Cardiac fibroblast (primary cell): ENCODE measurements around the gene CCDC91.

Source experiments
- DNase-seq, 2 donors: peaks; one replicate each; pipeline versions ENCODE4 v3.0.0 to v3.0.0-alpha.2; 2010; ENCODE audit warnings: low read depth in 2 of 2
- H3K4me3 ChIP-seq, 2 donors: replicated peaks in 1 of 2; 1 replicate in 1 of 2; 2 replicates in 1 of 2; pipeline ENCODE4 v1.5.1; 2011; ENCODE audit warnings: low read depth in 2 of 2, low read length in 2 of 2, mild to moderate bottlenecking in 2 of 2, moderate library complexity in 1 of 2
- TF ChIP-seq, protein P1 (sequence below): IDR thresholded peaks from one replicate; pipeline ENCODE4 v1.5.1; 2011; ENCODE audit warnings: low read depth, mild to moderate bottlenecking, low read length, inconsistent platforms

The CCDC91 gene

DNA sequence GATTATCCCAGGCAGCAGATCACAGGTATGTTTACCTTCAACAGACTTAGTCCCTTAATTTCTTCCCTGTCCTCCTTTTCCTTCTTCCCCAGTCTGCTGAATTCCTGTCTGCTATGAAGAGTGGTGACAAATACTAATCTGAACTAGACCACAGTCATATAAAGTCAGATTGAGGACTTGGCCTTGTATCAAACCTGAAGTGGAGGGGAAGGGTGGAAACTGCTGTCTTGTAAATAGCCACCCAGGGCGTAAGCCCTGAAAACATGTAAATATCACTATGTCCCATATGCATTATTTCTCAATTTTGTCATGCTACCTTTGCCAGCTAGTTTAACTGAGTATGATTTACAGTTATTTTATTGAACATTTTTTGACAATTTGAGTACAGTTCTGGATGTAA lies 368.0 kb downstream of the CCDC91 start:
- TF ChIP-seq, protein P1, sequence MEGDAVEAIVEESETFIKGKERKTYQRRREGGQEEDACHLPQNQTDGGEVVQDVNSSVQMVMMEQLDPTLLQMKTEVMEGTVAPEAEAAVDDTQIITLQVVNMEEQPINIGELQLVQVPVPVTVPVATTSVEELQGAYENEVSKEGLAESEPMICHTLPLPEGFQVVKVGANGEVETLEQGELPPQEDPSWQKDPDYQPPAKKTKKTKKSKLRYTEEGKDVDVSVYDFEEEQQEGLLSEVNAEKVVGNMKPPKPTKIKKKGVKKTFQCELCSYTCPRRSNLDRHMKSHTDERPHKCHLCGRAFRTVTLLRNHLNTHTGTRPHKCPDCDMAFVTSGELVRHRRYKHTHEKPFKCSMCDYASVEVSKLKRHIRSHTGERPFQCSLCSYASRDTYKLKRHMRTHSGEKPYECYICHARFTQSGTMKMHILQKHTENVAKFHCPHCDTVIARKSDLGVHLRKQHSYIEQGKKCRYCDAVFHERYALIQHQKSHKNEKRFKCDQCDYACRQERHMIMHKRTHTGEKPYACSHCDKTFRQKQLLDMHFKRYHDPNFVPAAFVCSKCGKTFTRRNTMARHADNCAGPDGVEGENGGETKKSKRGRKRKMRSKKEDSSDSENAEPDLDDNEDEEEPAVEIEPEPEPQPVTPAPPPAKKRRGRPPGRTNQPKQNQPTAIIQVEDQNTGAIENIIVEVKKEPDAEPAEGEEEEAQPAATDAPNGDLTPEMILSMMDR: no peak
- no peak overlapping the region for H3K4me3 ChIP-seq
- no peak for DNase-seq

DNA sequence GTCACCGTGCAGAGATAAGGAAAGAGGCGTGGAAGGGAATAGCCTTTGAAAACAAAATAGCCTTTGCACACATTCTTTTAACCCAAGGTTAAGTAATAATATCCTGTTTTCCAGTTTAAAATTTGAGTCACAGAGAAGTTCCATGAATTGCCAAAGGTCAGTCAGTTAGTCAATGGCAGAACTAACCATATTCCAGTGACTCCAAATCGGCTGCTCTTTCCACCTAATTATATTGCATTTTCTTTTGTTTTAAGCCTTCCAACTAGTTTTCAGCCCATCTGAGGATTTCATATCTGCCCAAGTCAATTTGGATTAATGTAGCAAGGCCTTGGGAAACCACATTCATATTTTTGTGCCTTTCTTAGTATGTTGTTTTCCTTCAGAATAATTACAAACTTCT lies 373.0 kb downstream of the CCDC91 start:
- no peak overlapping the region for H3K4me3 ChIP-seq
- TF ChIP-seq, protein P1: no peak
- peak in 1 of 2 donors; percentile 43 for DNase-seq

DNA sequence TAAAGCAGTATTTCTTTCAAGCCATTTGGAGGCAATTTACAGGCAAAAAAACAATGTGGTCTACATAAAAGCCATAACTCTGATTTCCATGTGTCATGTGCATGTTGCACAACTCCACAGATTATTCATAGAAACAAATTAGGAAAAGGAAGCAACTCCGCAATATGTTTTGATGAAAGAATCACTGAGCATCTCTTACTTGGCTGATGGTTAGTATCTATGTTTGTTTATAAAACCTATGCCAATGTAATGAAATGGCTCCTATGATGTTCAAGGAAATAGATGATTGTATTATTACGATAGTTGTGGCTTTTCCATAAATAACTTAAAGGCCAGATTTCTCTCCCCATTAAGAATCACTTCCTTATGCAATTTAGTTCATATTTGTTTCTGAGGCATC lies 373.7 kb downstream of the CCDC91 start:
- H3K4me3 ChIP-seq: no peak overlapping the region
- TF ChIP-seq, protein P1: no peak
- peak; percentile 66 to 87 for DNase-seq

DNA sequence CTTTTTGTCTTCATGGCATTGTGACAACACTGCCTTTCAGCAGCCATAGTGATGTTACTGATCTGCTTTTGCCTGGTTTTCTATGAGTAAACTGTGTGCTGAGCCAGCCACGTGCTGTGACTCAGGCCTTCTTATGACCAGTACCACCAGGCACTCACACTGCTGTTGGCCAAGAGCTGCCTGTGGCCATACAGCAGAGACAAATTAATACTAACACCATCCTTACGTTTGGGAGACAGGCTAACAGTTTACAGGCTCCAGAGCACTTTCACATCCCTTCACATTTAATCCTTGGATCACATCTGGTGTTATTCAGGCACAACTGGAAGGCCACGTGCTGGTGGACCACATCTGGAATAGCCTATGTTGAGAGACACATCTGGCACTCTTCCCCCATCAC lies 377.9 kb downstream of the CCDC91 start:
- peak; percentile 79 to 93 for DNase-seq
- H3K4me3 ChIP-seq: no peak overlapping the region
- TF ChIP-seq, protein P1: no peak

DNA sequence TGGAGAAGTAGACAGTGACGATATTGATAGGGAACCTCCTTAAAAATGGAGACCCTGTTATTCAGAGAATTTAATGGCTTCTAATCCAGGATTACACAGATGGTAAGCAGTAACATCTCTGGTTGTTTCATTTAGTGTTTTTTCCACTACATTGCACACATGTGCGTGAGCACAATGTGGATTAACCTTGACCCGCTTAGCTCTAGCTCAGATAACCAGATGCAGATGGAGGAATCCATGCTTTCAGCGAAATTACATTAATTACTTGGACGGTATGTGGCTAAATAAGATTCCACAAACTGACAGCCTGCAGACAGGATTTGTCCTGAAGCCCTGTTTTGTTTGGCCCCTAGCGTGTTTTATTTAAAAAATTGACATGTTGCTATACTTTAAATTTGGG lies 378.4 kb downstream of the CCDC91 start:
- TF ChIP-seq, protein P1: no peak
- no peak for DNase-seq
- no peak overlapping the region for H3K4me3 ChIP-seq

DNA sequence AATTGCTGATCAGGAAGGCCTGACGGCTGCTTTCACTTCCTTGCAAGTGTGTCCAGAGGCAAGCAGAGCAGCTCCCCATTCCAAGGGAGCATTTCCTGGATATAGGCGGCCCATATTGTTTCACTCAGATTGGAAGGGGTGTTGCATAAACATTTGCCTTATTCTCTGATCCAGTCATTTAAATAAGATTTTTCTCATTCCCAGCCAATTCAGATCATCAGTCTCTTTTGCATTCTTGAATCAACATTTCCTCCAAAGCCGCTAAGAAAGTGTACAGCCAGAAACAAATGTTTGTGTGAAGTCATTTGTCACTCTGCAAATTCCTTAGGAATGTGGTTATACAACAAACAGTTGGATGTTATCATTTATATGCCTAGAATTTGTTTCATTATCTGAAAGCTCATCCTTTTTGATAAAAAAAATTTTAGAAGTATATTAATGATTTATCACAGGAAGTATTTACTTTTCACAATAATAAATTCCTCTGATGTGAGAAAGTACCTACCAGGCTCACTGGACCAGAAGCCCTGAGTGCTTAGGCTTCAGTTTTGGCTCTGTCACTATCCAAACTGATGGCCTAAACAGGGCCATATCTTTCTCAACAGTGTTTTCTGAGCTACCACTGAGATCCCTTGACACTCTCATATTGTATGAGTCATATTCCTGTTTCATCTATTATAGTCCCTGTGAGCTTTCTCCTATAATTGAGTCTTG lies 379.6 kb downstream of the CCDC91 start:
- DNase-seq: peak; percentile 73 to 76
- TF ChIP-seq, protein P1: no peak
- no peak overlapping the region for H3K4me3 ChIP-seq

DNA sequence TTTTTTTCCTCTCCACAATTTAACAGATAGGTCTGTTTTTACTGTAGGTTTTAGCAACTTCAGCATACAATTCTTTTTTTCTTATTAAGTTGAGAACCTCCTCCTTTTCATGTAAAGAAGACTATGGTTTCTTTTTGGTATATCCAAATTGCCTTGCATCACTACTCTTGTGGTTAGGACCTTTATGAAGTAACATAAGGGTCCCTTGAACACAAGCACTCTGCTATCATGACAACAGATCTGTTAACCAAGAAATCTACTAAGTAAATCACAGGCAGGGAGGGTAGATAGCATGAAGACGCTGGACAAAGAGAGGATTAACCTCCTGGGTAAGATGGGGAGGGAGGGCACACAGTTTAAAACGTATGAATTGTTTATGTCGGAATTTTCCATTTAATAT lies 380.6 kb downstream of the CCDC91 start:
- TF ChIP-seq, protein P1: no peak
- DNase-seq: no peak

More for the DNA sequence above, 380.6 kb downstream of the CCDC91 start:
- H3K4me3 ChIP-seq: no peak overlapping the region
